Caco-2 (cell line): ENCODE measurements around the gene P3H2. TPM values are rescaled to one million over a fixed set of nuclear protein-coding genes. Genes with fewer than 3 reads are reported as not detected.

Experiments
- BruUV-seq: library from RNA; stranded (reverse); fragments of 400-500 nt; replicated peaks from 2 replicates; lab custom pipeline; 2021; lab: Mats Ljungman, UMichigan
- CTCF ChIA-PET: fragments of 300-600 bp; sonication (Branson Sonifier 250); formaldehyde crosslinking; loops from one replicate; lab custom pipeline; 2022; ENCODE audit warnings: antibody characterized with exemption; lab: Charles Lee
- POLR2A ChIA-PET: fragments of 300-600 bp; sonication (Branson Sonifier 250); formaldehyde crosslinking; loops from one replicate; lab custom pipeline; 2022; ENCODE audit warnings: antibody characterized with exemption; lab: Charles Lee
- DNase-seq, 2 experiments: peaks; one replicate each; pipeline versions ENCODE4 v3.0.0 to v3.0.0-alpha.2; 2020 to 2022
- H3K27me3 ChIP-seq: replicated peaks from 2 replicates; pipeline ENCODE4 v1.6.0; 2011; ENCODE audit warnings: low read length; ENCODE audit not compliant: control insufficient read depth, insufficient read depth
- H3K36me3 ChIP-seq: 2 replicates; pipeline ENCODE4 v1.5.1; 2011; ENCODE audit warnings: low read length; ENCODE audit not compliant: control insufficient read depth, insufficient read depth
- H3K4me1 ChIP-seq: fragments of 250-450 bp; sonication (Bioruptor Pico); 2 replicates; pipeline ENCODE4 v1.5.1; 2020; ENCODE audit warnings: mild to moderate bottlenecking
- H3K4me3 ChIP-seq: 2 replicates; pipeline ENCODE4 v1.5.1; 2011; ENCODE audit warnings: low read depth, mild to moderate bottlenecking, control low read depth, low read length
- H3K9me3 ChIP-seq: fragments of 250-450 bp; sonication (Bioruptor Pico); 2 replicates; pipeline ENCODE4 v1.5.1; 2020; ENCODE audit warnings: mild to moderate bottlenecking, moderate library complexity
- H3K27ac Mint-ChIP-seq: one replicate; pipeline ENCODE4 v1.8.0; 2022; ENCODE audit warnings: mixed read lengths; ENCODE audit not compliant: unreplicated experiment
- H3K27me3 Mint-ChIP-seq: one replicate; pipeline ENCODE4 v1.8.0; 2022; ENCODE audit warnings: mixed read lengths; ENCODE audit not compliant: insufficient read depth, unreplicated experiment
- H3K36me3 Mint-ChIP-seq: one replicate; pipeline ENCODE4 v1.8.0; 2022; ENCODE audit warnings: mild to moderate bottlenecking, mixed read lengths; ENCODE audit not compliant: insufficient read depth, unreplicated experiment
- H3K4me1 Mint-ChIP-seq: one replicate; pipeline ENCODE4 v1.8.0; 2022; ENCODE audit warnings: low read depth, mixed read lengths; ENCODE audit not compliant: unreplicated experiment
- H3K4me3 Mint-ChIP-seq: one replicate; pipeline ENCODE4 v1.8.0; 2022; ENCODE audit warnings: mild to moderate bottlenecking, moderate library complexity, mixed read lengths; ENCODE audit not compliant: unreplicated experiment
- H3K9me3 Mint-ChIP-seq: one replicate; pipeline ENCODE4 v1.8.0; 2022; ENCODE audit warnings: mixed read lengths; ENCODE audit not compliant: unreplicated experiment
- CTCF ChIP-seq, 2 experiments: fragments of 200-600 bp in 1 of 2; IDR thresholded peaks; 1 replicate in 1 of 2; 2 replicates in 1 of 2; pipeline versions ENCODE4 v1.5.1 to v1.8.0; 2011 to 2022; ENCODE audit warnings: antibody characterized with exemption in 1 of 2, control low read depth in 1 of 2, inconsistent platforms in 1 of 2, low read depth in 1 of 2, low read length in 1 of 2, mild to moderate bottlenecking in 1 of 2, moderate library complexity in 1 of 2; ENCODE audit not compliant: insufficient read depth in 1 of 2, severe bottlenecking in 1 of 2, unreplicated experiment in 1 of 2
- intact Hi-C: fragments of 100-400 bp; cut with micrococcal nuclease; formaldehyde crosslinking; loops from one replicate; pipeline ENCODE4 v1.10.0; 2022; ENCODE audit not compliant: unreplicated experiment
- total RNA-seq: library from RNA; stranded (reverse); gene quantifications from 2 replicates; pipeline ENCODE4 v1.2.3, GENCODE V29; 2022

Gene P3H2
- total RNA-seq, 1 experiment from 2014 or later = 55.8 TPM

GRCh38 chr3:189941125-189941524, 179.6 kb downstream of the P3H2 start:
- intact Hi-C loops = loop anchor here (10.0 kb wide), 3 partner anchors 156 to 426 kb away; no protein-coding TSS in a partner anchor
- TF ChIP-seq CTCF (IDR thresholded peaks at IDR 0.05; ENCODE audit: insufficient read depth in 1 of 2, low read depth in 1 of 2, low read length in 1 of 2, severe bottlenecking in 1 of 2, unreplicated experiment in 1 of 2) = no peak
- Histone ChIP-seq H3K4me1 (peaks cover 12% of the 10 kb centered on the region), H3K27me3 (no peaks in the 10 kb centered on the region), H3K9me3 (no peaks in the 10 kb centered on the region), H3K36me3 (no peaks in the 10 kb centered on the region), H3K4me3 (no peak overlapping the region)
- peak in 1 of 2 experiments; percentile 42 for DNase-seq
- ChIA-PET CTCF (interaction anchor here (0.6 to 1.2 kb wide), 5 partner anchors 12 to 668 kb away, joined by 3 to 6 read pairs (median 4); no protein-coding TSS in a partner anchor), POLR2A (no interaction called here)
- Mint-ChIP-seq H3K9me3 (no peaks in the 10 kb centered on the region), H3K36me3 (no peaks in the 10 kb centered on the region), H3K4me3 (no peak overlapping the region), H3K27ac (peak overlapping the region; percentile 61), H3K27me3 (no peaks in the 10 kb centered on the region), H3K4me1 (peaks cover 27% of the 10 kb centered on the region)
- BruUV-seq = no TSS peak

- ChIA-PET CTCF (no interaction called here), POLR2A (no interaction called here)
- Mint-ChIP-seq H3K9me3 (no peaks in the 10 kb centered on the region), H3K27ac (no peak overlapping the region), H3K4me1 (peaks cover 27% of the 10 kb centered on the region), H3K36me3 (no peaks in the 10 kb centered on the region), H3K27me3 (no peaks in the 10 kb centered on the region), H3K4me3 (no peak overlapping the region)
- intact Hi-C loops = no loop called here
- no peak for DNase-seq
- BruUV-seq = no TSS peak
- H3K36me3 ChIP-seq = no peaks in the 10 kb centered on the region
- no peak for TF ChIP-seq CTCF (IDR thresholded peaks at IDR 0.05; ENCODE audit: insufficient read depth in 1 of 2, low read depth in 1 of 2, low read length in 1 of 2, severe bottlenecking in 1 of 2, unreplicated experiment in 1 of 2)
- no peaks in the 10 kb centered on the region for H3K9me3 ChIP-seq
- H3K27me3 ChIP-seq = no peaks in the 10 kb centered on the region
- no peak overlapping the region for H3K4me3 ChIP-seq
- H3K4me1 ChIP-seq = peaks cover 12% of the 10 kb centered on the region
Measured at GRCh38 chr3:189937302-189938127, 183.2 kb downstream of the P3H2 start.

GRCh38 chr3:189936201-189936945, 184.3 kb downstream of the P3H2 start:
- Mint-ChIP-seq H3K4me1 (peaks cover 21% of the 10 kb centered on the region), H3K36me3 (no peaks in the 10 kb centered on the region), H3K27ac (no peak overlapping the region), H3K4me3 (no peak overlapping the region), H3K9me3 (no peaks in the 10 kb centered on the region), H3K27me3 (no peaks in the 10 kb centered on the region)
- no TSS peak for BruUV-seq
- intact Hi-C loops = no loop called here
- ChIA-PET POLR2A (no interaction called here), CTCF (no interaction called here)
- no peak overlapping the region for H3K4me3 ChIP-seq
- H3K4me1 ChIP-seq = peaks cover 4% of the 10 kb centered on the region
- no peak for TF ChIP-seq CTCF (IDR thresholded peaks at IDR 0.05; ENCODE audit: insufficient read depth in 1 of 2, low read depth in 1 of 2, low read length in 1 of 2, severe bottlenecking in 1 of 2, unreplicated experiment in 1 of 2)
- H3K36me3 ChIP-seq = no peaks in the 10 kb centered on the region
- no peak for DNase-seq
- no peaks in the 10 kb centered on the region for H3K27me3 ChIP-seq
- H3K9me3 ChIP-seq = no peaks in the 10 kb centered on the region
